ENCODE data around the gene TRIM46. TPM values are rescaled to one million over a fixed set of nuclear protein-coding genes. Genes with fewer than 3 reads are reported as not detected.
"Not testable (repeated sequence)": the region's sequence is repeated elsewhere in the genome, so short reads cannot be mapped to it uniquely, and the experiment has no call there.

TRIM46 gene
- total RNA-seq, 1 experiment from 2014 or later, result 3.8 TPM

- DNase-seq (ENCODE audit: low read depth, low spot score) (no peak), ATAC-seq (no peak)
- TF ChIP-seq REST (IDR thresholded peaks at IDR 0.05; ENCODE audit: insufficient read depth in 1 of 2, low read depth in 2 of 2, low read length in 1 of 2) (no peak), SIN3A (IDR thresholded peaks at IDR 0.05; ENCODE audit: borderline replicate concordance, insufficient read depth, low read depth, low read length) (no peak), CTCF (IDR thresholded peaks at IDR 0.05) (no peak), POLR2AphosphoS5 (IDR thresholded peaks at IDR 0.05; ENCODE audit: low read depth, low read length) (no peak), TCF7L2 (IDR thresholded peaks at IDR 0.05; ENCODE audit: low read depth, low read length) (no peak)
- no TSS peak for BruUV-seq (replicated peaks)
- Histone ChIP-seq H3K4me1 (ENCODE audit: control insufficient read depth, insufficient read depth, low read length) (peaks cover 3% of the 10 kb centered on the region), H3K4me3 (ENCODE audit: low read depth in 2 of 2, low read length in 2 of 2) (no peak overlapping the region), H3K36me3 (ENCODE audit: control insufficient read depth, insufficient read depth, low read length) (no peaks in the 10 kb centered on the region), H3K9me3 (ENCODE audit: control insufficient read depth, insufficient read depth, low read depth, low read length) (no peaks in the 10 kb centered on the region), H3K27me3 (ENCODE audit: control insufficient read depth, insufficient read depth, low read length) (no peaks in the 10 kb centered on the region), H3K27ac (ENCODE audit: low read length) (0 out of 2 replicates have a peak overlapping the region, but pooled peaks have one; percentile 2)
- in situ Hi-C loops (cut with HindIII; ENCODE audit: low pct_unique_long_range_greater_than_20kb, low sequenced_read_pairs) (no loop called here), intact Hi-C loops (cut with micrococcal nuclease; ENCODE audit: unreplicated experiment) (no loop called here)
- CTCF ChIA-PET, result no interaction called here
- POLR2A ChIA-PET, result no interaction called here
Observed at GRCh38 chr1:155218854-155219591, 45.4 kb downstream of the TRIM46 start.

- ChIA-PET CTCF (no interaction called here), POLR2A (no interaction called here)
- in situ Hi-C loops (cut with HindIII; ENCODE audit: low pct_unique_long_range_greater_than_20kb, low sequenced_read_pairs) (no loop called here), intact Hi-C loops (cut with micrococcal nuclease; ENCODE audit: unreplicated experiment) (no loop called here)
- no peaks in the 10 kb centered on the region for H3K27me3 ChIP-seq (ENCODE audit: control insufficient read depth, insufficient read depth, low read length)
- peak overlapping the region; percentile 2; the same call in 1 of the 2 replicates for H3K27ac ChIP-seq (ENCODE audit: low read length)
- no peaks in the 10 kb centered on the region for H3K36me3 ChIP-seq (ENCODE audit: control insufficient read depth, insufficient read depth, low read length)
- BruUV-seq (replicated peaks), result no TSS peak
- TF ChIP-seq POLR2AphosphoS5 (IDR thresholded peaks at IDR 0.05; ENCODE audit: low read depth, low read length) (no peak), SIN3A (IDR thresholded peaks at IDR 0.05; ENCODE audit: borderline replicate concordance, insufficient read depth, low read depth, low read length) (no peak), TCF7L2 (IDR thresholded peaks at IDR 0.05; ENCODE audit: low read depth, low read length) (no peak), CTCF (IDR thresholded peaks at IDR 0.05) (no peak), REST (IDR thresholded peaks at IDR 0.05; ENCODE audit: insufficient read depth in 1 of 2, low read depth in 2 of 2, low read length in 1 of 2) (no peak)
- DNase-seq (ENCODE audit: low read depth, low spot score) (no peak), ATAC-seq (no peak)
- no peak overlapping the region for H3K4me3 ChIP-seq (ENCODE audit: low read depth in 2 of 2, low read length in 2 of 2)
- H3K4me1 ChIP-seq (ENCODE audit: control insufficient read depth, insufficient read depth, low read length), result peaks cover 9% of the 10 kb centered on the region
- no peaks in the 10 kb centered on the region for H3K9me3 ChIP-seq (ENCODE audit: control insufficient read depth, insufficient read depth, low read depth, low read length)
Observed at GRCh38 chr1:155219592-155220031, 46.0 kb downstream of the TRIM46 start.

- H3K27me3 ChIP-seq (ENCODE audit: control insufficient read depth, insufficient read depth, low read length); POLR2A ChIA-PET; ATAC-seq; H3K9me3 ChIP-seq (ENCODE audit: control insufficient read depth, insufficient read depth, low read depth, low read length); H3K4me3 ChIP-seq (ENCODE audit: low read depth in 2 of 2, low read length in 2 of 2); in situ Hi-C loops (cut with HindIII; ENCODE audit: low pct_unique_long_range_greater_than_20kb, low sequenced_read_pairs); intact Hi-C loops (cut with micrococcal nuclease; ENCODE audit: unreplicated experiment); H3K36me3 ChIP-seq (ENCODE audit: control insufficient read depth, insufficient read depth, low read length); DNase-seq (ENCODE audit: low read depth, low spot score); BruUV-seq (replicated peaks): not testable (repeated sequence)
- H3K27ac ChIP-seq (ENCODE audit: low read length), result peak overlapping the region; percentile 2; the same call in 1 of the 2 replicates
- CTCF ChIA-PET, result interaction anchor here (0.6 kb wide), 1 partner anchor 31 kb away, joined by 3 read pairs; no protein-coding TSS in a partner anchor
- H3K4me1 ChIP-seq (ENCODE audit: control insufficient read depth, insufficient read depth, low read length), result peaks cover 15% of the 10 kb centered on the region
Observed at GRCh38 chr1:155220211-155220965, 46.7 kb downstream of the TRIM46 start.

Data from Panc1 (cell line).